ENCODE results near the gene SLC25A4.
"Not testable (repeated sequence)": the region's sequence is repeated elsewhere in the genome, so short reads cannot be mapped to it uniquely, and the experiment has no call there.

The SLC25A4 gene

GRCh38 chr4:185118876-185119275 is 24.2 kb upstream of the SLC25A4 start:
- in situ Hi-C loops (cut with MboI; ENCODE audit: low pct_unique_long_range_greater_than_20kb, low sequenced_read_pairs, unreplicated experiment), result no loop called here
- TF ChIP-seq, protein P1, sequence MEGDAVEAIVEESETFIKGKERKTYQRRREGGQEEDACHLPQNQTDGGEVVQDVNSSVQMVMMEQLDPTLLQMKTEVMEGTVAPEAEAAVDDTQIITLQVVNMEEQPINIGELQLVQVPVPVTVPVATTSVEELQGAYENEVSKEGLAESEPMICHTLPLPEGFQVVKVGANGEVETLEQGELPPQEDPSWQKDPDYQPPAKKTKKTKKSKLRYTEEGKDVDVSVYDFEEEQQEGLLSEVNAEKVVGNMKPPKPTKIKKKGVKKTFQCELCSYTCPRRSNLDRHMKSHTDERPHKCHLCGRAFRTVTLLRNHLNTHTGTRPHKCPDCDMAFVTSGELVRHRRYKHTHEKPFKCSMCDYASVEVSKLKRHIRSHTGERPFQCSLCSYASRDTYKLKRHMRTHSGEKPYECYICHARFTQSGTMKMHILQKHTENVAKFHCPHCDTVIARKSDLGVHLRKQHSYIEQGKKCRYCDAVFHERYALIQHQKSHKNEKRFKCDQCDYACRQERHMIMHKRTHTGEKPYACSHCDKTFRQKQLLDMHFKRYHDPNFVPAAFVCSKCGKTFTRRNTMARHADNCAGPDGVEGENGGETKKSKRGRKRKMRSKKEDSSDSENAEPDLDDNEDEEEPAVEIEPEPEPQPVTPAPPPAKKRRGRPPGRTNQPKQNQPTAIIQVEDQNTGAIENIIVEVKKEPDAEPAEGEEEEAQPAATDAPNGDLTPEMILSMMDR (IDR thresholded peaks at IDR 0.05; ENCODE audit: extremely low read depth, insufficient read depth, missing control alignments), result no peak
- no peak for DNase-seq (ENCODE audit: low spot score)

DNA sequence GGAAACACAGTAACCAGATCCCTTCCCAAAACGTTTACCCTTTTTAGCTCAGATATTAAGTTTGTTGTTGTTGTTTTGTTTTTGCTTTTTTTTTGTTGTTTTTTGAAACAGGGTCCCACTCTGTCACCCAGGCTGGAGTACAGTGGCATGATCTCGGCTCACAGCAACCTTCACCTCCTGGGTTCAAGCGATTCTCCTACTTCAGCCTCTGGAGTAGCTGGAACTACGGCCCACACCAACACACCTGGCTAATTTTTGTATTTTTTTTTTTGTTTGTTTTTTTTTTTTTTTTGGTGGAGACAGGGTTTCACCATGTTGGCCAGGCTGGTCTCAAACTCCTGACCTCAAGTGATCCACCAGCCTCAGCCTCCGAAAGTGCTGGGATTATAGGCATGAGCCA is 23.6 kb upstream of the SLC25A4 start:
- in situ Hi-C loops (cut with MboI; ENCODE audit: low pct_unique_long_range_greater_than_20kb, low sequenced_read_pairs, unreplicated experiment); DNase-seq (ENCODE audit: low spot score): not testable (repeated sequence)

DNA sequence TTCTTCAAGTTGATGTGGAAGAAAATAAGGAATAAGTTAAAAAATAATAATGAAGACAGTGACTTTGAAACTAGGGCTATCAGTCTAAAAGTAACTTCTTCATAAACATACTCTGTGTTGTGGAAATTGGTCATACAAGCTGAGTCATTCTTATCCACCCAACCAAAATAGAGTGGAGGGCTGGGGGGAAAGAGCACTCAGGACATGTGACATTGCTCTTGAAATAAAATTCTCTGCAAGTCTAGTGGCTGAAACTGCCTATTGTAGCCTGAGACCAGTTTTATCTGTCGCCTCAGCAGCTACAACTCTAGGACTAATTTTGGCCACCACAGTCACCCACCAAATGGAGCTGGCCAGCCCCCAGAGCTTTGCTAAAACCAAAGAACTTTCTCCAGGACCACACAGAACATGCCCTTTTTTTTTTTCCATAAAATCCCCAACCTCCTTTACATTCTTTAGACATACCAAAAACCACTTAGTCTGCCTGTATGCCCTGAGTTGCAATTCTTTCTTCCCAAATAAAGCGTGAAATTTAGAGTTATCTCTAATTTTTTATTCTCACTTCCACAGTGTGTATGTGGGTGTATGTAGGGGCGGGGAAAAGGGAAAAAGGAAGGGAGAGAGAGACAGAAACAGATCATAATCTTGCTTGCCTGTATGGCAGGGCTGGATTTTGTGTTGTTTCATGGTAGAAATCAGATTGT is 23.0 kb upstream of the SLC25A4 start:
- TF ChIP-seq, protein P1 (IDR thresholded peaks at IDR 0.05; ENCODE audit: extremely low read depth, insufficient read depth, missing control alignments), result no peak
- in situ Hi-C loops (cut with MboI; ENCODE audit: low pct_unique_long_range_greater_than_20kb, low sequenced_read_pairs, unreplicated experiment), result no loop called here
- peak; percentile 49 for DNase-seq (ENCODE audit: low spot score)

GRCh38 chr4:185120631-185120946 is 22.5 kb upstream of the SLC25A4 start:
- in situ Hi-C loops (cut with MboI; ENCODE audit: low pct_unique_long_range_greater_than_20kb, low sequenced_read_pairs, unreplicated experiment), result no loop called here
- TF ChIP-seq, protein P1 (IDR thresholded peaks at IDR 0.05; ENCODE audit: extremely low read depth, insufficient read depth, missing control alignments), result no peak
- DNase-seq (ENCODE audit: low spot score), result no peak

- in situ Hi-C loops (cut with MboI; ENCODE audit: low pct_unique_long_range_greater_than_20kb, low sequenced_read_pairs, unreplicated experiment), result no loop called here
- TF ChIP-seq, protein P1 (IDR thresholded peaks at IDR 0.05; ENCODE audit: extremely low read depth, insufficient read depth, missing control alignments), result no peak
- peak; percentile 44 for DNase-seq (ENCODE audit: low spot score)
Observed at GRCh38 chr4:185122681-185123345, 20.3 kb upstream of the SLC25A4 start.

DNA sequence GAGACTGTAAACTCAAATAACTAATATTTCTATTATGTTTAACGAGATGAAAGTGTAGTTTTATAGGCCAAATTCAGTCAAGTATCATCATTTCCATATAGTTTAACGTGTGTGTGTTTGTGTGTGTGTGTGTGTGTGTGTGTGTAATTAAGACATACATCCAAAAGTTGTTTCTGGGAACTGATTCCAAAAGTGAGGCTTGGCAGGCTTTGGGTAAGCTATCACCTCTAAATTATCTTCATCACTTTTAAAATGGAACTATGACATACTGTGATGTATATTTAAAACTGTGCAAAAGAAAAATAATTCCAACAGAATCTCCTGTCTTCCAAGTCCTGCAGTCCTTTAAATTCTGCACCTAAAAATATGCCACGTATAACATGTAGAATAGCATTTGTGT is 19.1 kb upstream of the SLC25A4 start:
- DNase-seq (ENCODE audit: low spot score), result no peak
- TF ChIP-seq, protein P1 (IDR thresholded peaks at IDR 0.05; ENCODE audit: extremely low read depth, insufficient read depth, missing control alignments), result no peak
- in situ Hi-C loops (cut with MboI; ENCODE audit: low pct_unique_long_range_greater_than_20kb, low sequenced_read_pairs, unreplicated experiment), result no loop called here
